Suprapubic skin (tissue), 4 donors: Measurements from ENCODE around the gene DHX9. TPM values are rescaled to one million over a fixed set of nuclear protein-coding genes. Genes with fewer than 3 reads are reported as not detected.

Experiments
- DNase-seq, 2 donors: peaks; one replicate each; pipeline ENCODE4 v3.0.0-alpha.2; 2019; ENCODE audit warnings: low spot score in 2 of 2
- H3K27ac ChIP-seq: fragments of 200-600 bp; sonication (generic); one replicate; pipeline ENCODE4 v1.5.1; 2019
- H3K27me3 ChIP-seq: fragments of 200-600 bp; sonication (generic); one replicate; pipeline ENCODE4 v1.5.1; 2019
- H3K36me3 ChIP-seq: fragments of 200-600 bp; sonication (generic); one replicate; pipeline ENCODE4 v1.5.1; 2019
- H3K4me1 ChIP-seq: fragments of 200-600 bp; sonication (generic); one replicate; pipeline ENCODE4 v1.5.1; 2019
- H3K4me3 ChIP-seq: fragments of 200-600 bp; sonication (generic); one replicate; pipeline ENCODE4 v1.5.1; 2019; ENCODE audit warnings: mild to moderate bottlenecking
- H3K9me3 ChIP-seq: fragments of 200-600 bp; sonication (generic); one replicate; pipeline ENCODE4 v1.5.1; 2019
- CTCF ChIP-seq, 2 donors: fragments of 200-600 bp in 1 of 2; fragments of 450-650 bp in 1 of 2; sonication (generic) in 1 of 2; IDR thresholded peaks; one replicate each; pipeline ENCODE4 v1.5.1; 2016 to 2019; ENCODE audit warnings: antibody characterized with exemption in 2 of 2, mild to moderate bottlenecking in 1 of 2, moderate library complexity in 1 of 2
- EP300 ChIP-seq: sonication (generic); formaldehyde crosslinking; IDR thresholded peaks from one replicate; pipeline ENCODE4 v1.6.1; 2017; ENCODE audit warnings: antibody characterized with exemption
- POLR2A ChIP-seq, 2 donors: fragments of 450-650 bp; IDR thresholded peaks; one replicate each; pipeline ENCODE4 v1.6.1; 2017; ENCODE audit warnings: antibody characterized with exemption in 2 of 2, mild to moderate bottlenecking in 2 of 2, moderate library complexity in 2 of 2
- POLR2AphosphoS5 ChIP-seq, 3 donors: sonication (generic); formaldehyde crosslinking; IDR thresholded peaks; one replicate each; pipeline ENCODE4 v1.6.1; 2017; ENCODE audit warnings: antibody characterized with exemption in 3 of 3
- WGBS: methylation state at CpG from one replicate; pipeline ENCODE4 v1.1.5; 2018; 5-methylcytosine and 5-hydroxymethylcytosine counted together
- total RNA-seq, 4 donors: library from RNA; depleted of rRNA; stranded (reverse); fragments of >200 nt; gene quantifications; one replicate each; pipeline ENCODE4 v1.1.0, GENCODE V29; 2016

DHX9 gene
- total RNA-seq = 10 to 100 TPM; 59.9 to 94.7 (median 75.0) TPM

- Histone ChIP-seq H3K9me3 (no peaks in the 10 kb centered on the region), H3K27ac (peak within 1 kb of the TSS; percentile 96), H3K36me3 (peaks cover 10% of the 10 kb centered on the region), H3K27me3 (no peaks in the 10 kb centered on the region), H3K4me1 (peaks cover 32% of the 10 kb centered on the region), H3K4me3 (peak within 1 kb of the TSS; percentile 79)
- WGBS = 3% methylated on average over 35 of the region's 92 CpGs
- DNase-seq = peak; percentile 97
- TF ChIP-seq POLR2AphosphoS5 (IDR thresholded peaks at IDR 0.05) (peak; percentile 72 to 98 (median 93)), CTCF (IDR thresholded peaks at IDR 0.05) (no peak), EP300 (no peak), POLR2A (IDR thresholded peaks at IDR 0.05) (peak; percentile 79 to 92)
These were observed at the start of gene DHX9 for GRCh38 chr1:182839209-182840066. DHX9 (plus strand) TSS chr1:182839347; CDS start chr1:182842567, 3,220 bp downstream.

- H3K4me3 ChIP-seq = no peak overlapping the region
- no peak overlapping the region for H3K27ac ChIP-seq
These were observed 47.6 kb upstream of the DHX9 start for GRCh38 chr1:182791281-182792179.

GRCh38 chr1:182794091-182794490 lies 45.1 kb upstream of the DHX9 start:
- no peak overlapping the region for H3K27ac ChIP-seq
- DNase-seq = no peak
- H3K36me3 ChIP-seq = peaks cover 3% of the 10 kb centered on the region
- no peaks in the 10 kb centered on the region for H3K9me3 ChIP-seq
- peaks cover 20% of the 10 kb centered on the region for H3K4me1 ChIP-seq
- no peak overlapping the region for H3K4me3 ChIP-seq
- no peaks in the 10 kb centered on the region for H3K27me3 ChIP-seq
- TF ChIP-seq CTCF (IDR thresholded peaks at IDR 0.05) (no peak), POLR2AphosphoS5 (IDR thresholded peaks at IDR 0.05) (no peak), POLR2A (IDR thresholded peaks at IDR 0.05) (no peak), EP300 (no peak)
- 98% methylated on average over 2 of the region's 2 CpGs for WGBS

More at GRCh38 chr1:182791281-182792179, 47.6 kb upstream of the DHX9 start:
- peaks cover 16% of the 10 kb centered on the region for H3K4me1 ChIP-seq
- DNase-seq = no peak
- H3K27me3 ChIP-seq = no peaks in the 10 kb centered on the region
- peaks cover 3% of the 10 kb centered on the region for H3K36me3 ChIP-seq
- H3K9me3 ChIP-seq = no peaks in the 10 kb centered on the region
- no peak for TF ChIP-seq CTCF (IDR thresholded peaks at IDR 0.05)
- 92% methylated on average over 8 of the region's 8 CpGs for WGBS

GRCh38 chr1:182794676-182795201 lies 44.4 kb upstream of the DHX9 start:
- Histone ChIP-seq H3K27ac (peak overlapping the region; percentile 10), H3K4me1 (peaks cover 18% of the 10 kb centered on the region), H3K27me3 (no peaks in the 10 kb centered on the region), H3K9me3 (no peaks in the 10 kb centered on the region), H3K36me3 (peaks cover 3% of the 10 kb centered on the region), H3K4me3 (no peak overlapping the region)
- 83% methylated on average over 3 of the region's 3 CpGs for WGBS
- no peak for TF ChIP-seq CTCF (IDR thresholded peaks at IDR 0.05)
- TF ChIP-seq POLR2A (IDR thresholded peaks at IDR 0.05) = no peak
- no peak for TF ChIP-seq POLR2AphosphoS5 (IDR thresholded peaks at IDR 0.05)
- TF ChIP-seq EP300 = no peak
- no peak for DNase-seq
